ENCODE measurements around the gene CRK.

The CRK gene

DNA sequence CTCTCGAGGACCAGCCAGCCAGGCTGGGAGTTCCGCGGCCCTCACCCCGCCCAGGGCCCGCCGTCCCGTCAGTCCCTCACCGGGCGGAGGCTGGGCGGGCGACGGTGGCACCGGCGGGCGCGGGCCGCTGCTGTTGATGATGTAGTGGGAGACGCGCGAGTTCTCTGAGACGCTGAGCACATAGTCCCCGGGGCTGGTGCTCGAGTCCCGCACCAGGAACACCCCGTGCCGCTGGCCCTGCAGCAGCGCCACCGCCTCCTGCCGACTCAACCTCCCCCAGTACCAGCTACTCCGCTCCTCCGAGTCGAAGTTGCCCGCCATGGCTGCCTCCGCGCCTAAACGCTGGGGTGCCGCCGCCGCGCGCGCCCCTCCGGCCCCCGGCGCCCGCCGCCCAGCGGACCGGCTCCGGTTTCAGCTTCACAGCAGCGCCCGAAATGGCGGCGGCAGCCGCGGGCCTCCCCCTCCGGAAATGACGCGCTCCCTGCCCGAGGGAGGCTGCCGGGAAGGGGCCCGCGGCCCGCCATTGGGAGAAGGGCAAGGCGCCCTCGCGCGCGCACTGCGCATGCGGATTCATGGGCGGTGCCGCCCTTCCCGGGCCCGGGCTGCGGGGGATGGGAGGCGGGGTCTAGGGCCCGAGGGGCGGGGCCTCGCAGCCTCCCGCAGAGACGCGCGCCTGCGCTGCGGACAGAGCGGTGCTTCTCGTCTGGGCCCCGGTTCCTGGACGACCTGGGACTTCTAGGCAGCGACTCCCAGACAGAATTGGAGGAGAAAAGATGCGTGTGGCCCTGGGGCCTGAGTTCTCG lies at the start of gene CRK:
Gene CRK (minus strand): TSS at position 436 of the 803 bp plus-strand sequence. CDS start 115 bp downstream, at position 321.
- DNase-seq (ENCODE audit: low read depth in 4 of 4, low spot score in 1 of 4) = peak; percentile 95 to 98 (median 96)

DNA sequence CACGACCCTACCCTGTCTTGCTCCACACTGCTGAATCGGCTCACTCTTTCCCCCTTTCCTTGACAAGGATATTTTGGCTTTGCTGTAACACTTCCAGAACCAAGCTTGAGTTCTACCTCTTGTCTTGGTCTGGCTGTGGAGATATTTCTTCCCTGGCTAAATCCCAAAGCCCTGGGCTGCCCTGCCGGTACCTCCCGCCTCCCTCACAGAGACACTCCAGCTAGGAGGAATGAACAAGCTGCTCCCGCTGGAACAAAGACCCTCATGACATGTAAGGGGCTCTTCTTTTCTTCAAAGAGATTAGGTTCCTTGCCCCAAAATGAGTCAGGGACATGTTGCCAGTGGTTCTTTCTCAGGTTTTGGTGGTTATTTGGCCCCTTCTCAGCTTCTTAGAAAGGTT lies 49.6 kb upstream of the CRK start:
- no peak for DNase-seq (ENCODE audit: low read depth in 4 of 4, low spot score in 1 of 4)

GRCh38 chr17:1504866-1505265 lies 48.8 kb upstream of the CRK start:
- no peak for DNase-seq (ENCODE audit: low read depth in 4 of 4, low spot score in 1 of 4)

- DNase-seq (ENCODE audit: low read depth in 4 of 4, low spot score in 1 of 4) = no peak
Observed at GRCh38 chr17:1503699-1504098, 47.7 kb upstream of the CRK start.

- no peak for DNase-seq (ENCODE audit: low read depth in 4 of 4, low spot score in 1 of 4)
Observed at GRCh38 chr17:1498869-1499268, 42.8 kb upstream of the CRK start.

DNA sequence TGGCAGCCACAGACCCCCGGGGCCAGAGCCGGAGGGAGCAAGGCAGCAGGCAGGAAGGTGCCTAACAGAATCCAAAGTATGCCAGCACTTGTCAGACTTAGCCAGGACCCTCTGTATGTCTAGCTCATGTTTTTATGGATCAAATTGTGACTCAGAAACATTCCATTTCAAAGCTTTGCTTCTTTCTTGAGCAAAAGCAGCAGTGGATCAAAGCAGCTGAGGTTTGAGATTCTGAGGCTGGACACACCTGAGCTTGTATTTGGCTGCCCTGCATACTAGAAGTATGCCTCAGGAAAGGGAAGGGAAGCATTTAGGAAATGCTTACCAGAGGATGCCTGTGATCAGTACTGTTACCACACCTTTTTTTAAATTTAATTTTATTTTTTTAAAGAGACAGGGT lies 42.2 kb upstream of the CRK start:
- DNase-seq (ENCODE audit: low read depth in 4 of 4, low spot score in 1 of 4) = no peak

- no peak for DNase-seq (ENCODE audit: low read depth in 4 of 4, low spot score in 1 of 4)
Observed at GRCh38 chr17:1497831-1498230, 41.8 kb upstream of the CRK start.

- no peak for DNase-seq (ENCODE audit: low read depth in 4 of 4, low spot score in 1 of 4)
Observed at GRCh38 chr17:1496869-1497268, 40.8 kb upstream of the CRK start.

GRCh38 chr17:1495265-1495989 lies 39.4 kb upstream of the CRK start:
- no peak for DNase-seq (ENCODE audit: low read depth in 4 of 4, low spot score in 1 of 4)

- DNase-seq (ENCODE audit: low read depth in 4 of 4, low spot score in 1 of 4) = no peak
Observed at GRCh38 chr17:1494736-1495253, 38.8 kb upstream of the CRK start.

GRCh38 chr17:1494203-1494602 lies 38.2 kb upstream of the CRK start:
- DNase-seq (ENCODE audit: low read depth in 4 of 4, low spot score in 1 of 4) = no peak

- no peak for DNase-seq (ENCODE audit: low read depth in 4 of 4, low spot score in 1 of 4)
Observed at GRCh38 chr17:1493291-1493980, 37.4 kb upstream of the CRK start.

DNA sequence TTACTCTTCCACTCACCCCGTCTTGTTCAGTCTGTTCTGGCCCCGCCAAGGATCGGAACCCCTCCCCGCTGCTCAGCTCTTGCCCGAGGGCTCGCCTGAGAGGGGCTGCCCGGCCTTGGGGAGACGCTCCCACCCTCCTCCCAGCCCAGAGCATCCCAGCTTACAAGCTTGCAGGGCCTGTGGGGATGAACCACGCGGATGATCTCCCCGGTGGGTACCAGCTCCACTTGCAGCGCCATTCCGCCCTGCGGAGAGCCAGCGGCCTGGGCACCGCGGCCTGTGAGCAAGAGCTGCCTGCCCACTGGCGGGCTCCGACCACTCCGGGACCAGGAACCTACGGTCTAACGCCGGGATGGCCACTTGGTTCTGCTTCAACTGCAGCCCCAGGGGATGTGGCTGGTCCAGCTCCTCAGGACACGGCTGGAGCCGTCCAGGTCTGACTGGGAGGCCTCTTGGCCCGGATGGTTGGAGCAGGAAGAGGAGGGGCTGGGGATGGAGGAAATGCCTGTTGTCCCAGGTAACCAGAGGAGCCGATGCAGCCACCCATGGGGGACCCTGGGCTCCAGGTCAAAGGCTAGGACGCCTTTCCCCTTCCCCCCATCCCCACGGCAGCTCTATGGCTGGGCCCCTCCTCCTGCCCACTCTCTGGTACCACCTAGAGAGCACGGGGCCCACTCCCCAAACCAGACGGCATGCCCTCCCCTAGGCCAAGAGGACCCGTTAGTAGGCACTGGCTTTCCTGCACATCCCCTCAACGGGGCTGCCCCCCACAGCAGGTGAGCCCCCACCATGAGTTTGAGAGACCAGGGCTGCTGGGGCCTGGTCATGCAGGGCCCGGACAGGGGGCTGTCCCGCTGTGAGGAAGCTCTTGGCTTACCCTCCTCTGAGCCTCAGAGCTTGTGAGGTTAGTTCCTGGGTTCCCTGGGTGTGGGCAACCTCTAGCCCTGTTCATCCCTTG lies 36.5 kb upstream of the CRK start, which contains the start of gene MYO1C:
Gene MYO1C (minus strand): TSS at position 438 of the 958 bp plus-strand sequence. CDS start 199 bp downstream, at position 239.
- no peak for DNase-seq (ENCODE audit: low read depth in 4 of 4, low spot score in 1 of 4)

DNA sequence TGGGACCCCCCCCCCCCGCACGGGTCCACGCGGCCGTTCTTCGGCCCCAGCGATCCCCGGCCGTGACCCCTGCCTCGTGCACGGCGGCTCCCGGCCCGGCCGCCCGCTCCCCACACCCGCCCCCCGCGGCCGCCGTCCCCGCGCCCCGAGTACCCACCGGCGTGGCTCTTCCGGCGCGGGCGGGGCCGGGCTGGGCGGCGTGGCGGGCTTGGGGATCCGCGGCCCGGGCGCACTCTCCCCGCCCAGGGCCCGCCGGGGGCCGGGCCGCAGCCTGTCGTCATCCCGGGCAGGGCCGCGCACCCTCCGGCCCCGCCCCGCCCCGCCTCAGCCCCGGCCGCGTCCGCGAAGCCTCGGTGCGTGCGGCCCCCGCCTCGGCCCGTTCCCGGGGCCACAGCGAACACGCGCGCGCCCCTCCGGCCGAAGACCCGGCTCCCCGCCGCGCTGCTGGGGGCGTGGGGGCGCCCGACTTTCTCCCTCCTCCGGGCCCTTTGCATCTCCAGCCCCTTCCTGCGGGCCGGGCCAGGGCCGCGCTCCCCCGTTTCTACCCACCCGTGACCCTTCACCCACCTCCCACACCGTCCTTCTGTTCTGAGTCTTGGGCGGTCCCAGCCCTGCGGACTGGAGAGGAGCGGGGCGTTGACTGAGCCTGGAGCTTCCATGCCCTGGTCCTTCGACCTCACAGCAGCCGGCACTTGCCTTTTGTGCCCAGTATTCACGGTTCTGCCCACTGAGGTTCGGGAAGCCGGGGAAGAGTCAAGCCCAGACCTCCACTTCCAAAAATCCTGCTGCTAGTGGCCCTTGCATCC lies 35.6 kb upstream of the CRK start:
- DNase-seq (ENCODE audit: low read depth in 4 of 4, low spot score in 1 of 4) = peak in 1 of 4 experiments; percentile 42

DNA sequence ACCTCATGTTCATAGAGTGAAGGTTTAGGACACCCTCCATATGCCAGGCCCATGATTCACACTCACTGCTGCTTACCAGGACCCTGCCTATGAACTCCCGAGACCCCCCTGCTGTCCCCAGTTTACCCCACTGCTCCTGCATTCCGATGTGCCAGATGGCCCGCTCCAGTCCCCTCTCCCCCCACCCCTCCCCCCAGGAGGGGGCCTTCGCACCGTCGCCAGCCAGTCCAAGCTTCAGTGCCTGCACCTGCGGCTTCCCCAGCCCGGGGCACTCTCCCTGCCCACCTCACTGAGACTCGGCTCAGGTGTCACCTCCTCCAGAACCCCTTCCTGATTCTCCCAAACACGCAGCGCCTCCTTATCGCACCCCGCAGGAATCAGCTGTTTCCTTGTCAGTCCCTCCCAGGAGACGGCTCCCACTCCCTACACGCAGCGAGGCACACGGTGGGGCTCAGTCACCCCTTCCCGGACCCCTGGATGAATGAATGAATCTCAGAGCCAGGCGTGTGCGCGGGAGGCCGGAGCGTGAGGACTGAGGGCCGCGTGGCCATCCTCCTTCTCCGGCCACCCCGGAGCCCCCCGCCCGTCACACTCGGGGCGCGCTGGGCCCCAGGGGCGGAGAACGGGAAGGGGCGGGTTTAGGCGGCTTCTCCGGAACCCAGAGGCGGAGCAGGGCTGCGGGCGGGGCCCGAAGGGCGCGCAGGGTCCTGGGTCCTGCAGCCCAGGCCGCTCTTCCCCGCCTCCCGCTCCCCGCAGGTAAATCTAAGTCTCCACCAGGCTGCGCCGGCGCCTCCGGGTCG lies 34.8 kb upstream of the CRK start:
- peak in 3 of 4 experiments; percentile 49 to 67 (median 62) for DNase-seq (ENCODE audit: low read depth in 4 of 4, low spot score in 1 of 4)

DNA sequence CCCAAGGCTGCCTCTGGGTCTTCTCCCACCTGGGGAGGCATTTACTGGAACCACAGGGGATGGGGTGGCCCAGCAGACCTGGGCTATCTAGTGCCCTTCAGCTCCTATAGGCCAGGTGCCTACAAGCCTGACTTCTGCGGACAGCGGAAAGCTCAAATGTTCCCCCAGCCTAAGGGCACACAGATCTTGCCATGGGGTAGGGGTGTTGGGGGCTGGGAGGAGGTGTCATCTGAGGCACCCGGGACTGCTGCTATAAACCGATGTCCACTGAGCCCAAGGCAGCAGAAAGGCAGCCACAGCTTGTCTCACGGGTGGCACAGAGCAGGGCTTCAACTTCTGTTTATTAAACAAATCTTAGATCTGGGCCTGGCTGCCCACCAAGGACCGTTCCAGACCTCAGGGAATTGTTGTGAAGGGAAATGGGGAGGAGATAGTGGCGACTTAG lies 32.8 kb upstream of the CRK start:
- DNase-seq (ENCODE audit: low read depth in 4 of 4, low spot score in 1 of 4) = no peak

- peak in 3 of 4 experiments; percentile 45 to 53 (median 47) for DNase-seq (ENCODE audit: low read depth in 4 of 4, low spot score in 1 of 4)
Observed at GRCh38 chr17:1487939-1488825, 32.1 kb upstream of the CRK start.

Data from stimulated activated CD4-positive, alpha-beta T cell treated with anti-CD3 and anti-CD28 coated beads, Interleukin-1b, Interleukin-23, amount 100 ng/mL, for 24 hours (primary cell).